ENCODE data around the gene BLCAP. TPM values are rescaled to one million over a fixed set of nuclear protein-coding genes. Genes with fewer than 3 reads are reported as not detected.
"Not testable (repeated sequence)": the region's sequence is repeated elsewhere in the genome, so short reads cannot be mapped to it uniquely, and the experiment has no call there.

Gene BLCAP
- total RNA-seq, 3 donors from 2014 or later (not counting 1 experiment from before 2014, with no cell fraction given) = 60.4 to 80.1 (median 77.9) TPM

- no peak for TF ChIP-seq CTCF (IDR thresholded peaks at IDR 0.05)
- ATAC-seq = no peak
- no peak overlapping the region for H3K27ac Mint-ChIP-seq
- Histone ChIP-seq H3K9me3 (ENCODE audit: control insufficient read depth, insufficient read depth, low read length) (no peaks in the 10 kb centered on the region), H3K36me3 (ENCODE audit: control insufficient read depth, insufficient read depth, low read length) (no peaks in the 10 kb centered on the region), H3K4me3 (ENCODE audit: low read length) (no peak overlapping the region), H3K4me1 (ENCODE audit: control insufficient read depth, insufficient read depth, low read length) (peaks cover 4% of the 10 kb centered on the region), H3K27ac (ENCODE audit: low read length) (no peak overlapping the region), H3K27me3 (ENCODE audit: control insufficient read depth, insufficient read depth, low read length) (peaks cover 10% of the 10 kb centered on the region)
- 93% methylated on average over 11 of the region's 11 CpGs for WGBS (ENCODE audit: insufficient coverage)
- intact Hi-C loops (cut with micrococcal nuclease) = no loop called here
- H3K36me3 Mint-ChIP-seq = no peaks in the 10 kb centered on the region
- H3K9me3 Mint-ChIP-seq = no peaks in the 10 kb centered on the region
- H3K4me3 Mint-ChIP-seq = no peak overlapping the region
- DNase-seq = no peak
- no peaks in the 10 kb centered on the region for H3K4me1 Mint-ChIP-seq
- peaks cover 13 to 16% of the 10 kb centered on the region in 2 donors for H3K27me3 Mint-ChIP-seq (ENCODE audit: low read depth in 2 of 2)
These were observed 31.8 kb upstream of the BLCAP start for GRCh38 chr20:37559312-37560027.

- no peaks in the 10 kb centered on the region for H3K4me1 Mint-ChIP-seq
- H3K9me3 Mint-ChIP-seq = no peaks in the 10 kb centered on the region
- ATAC-seq (peak in 1 of 3 donors; percentile 6), DNase-seq (no peak)
- intact Hi-C loops (cut with micrococcal nuclease) = no loop called here
- no peaks in the 10 kb centered on the region for H3K36me3 Mint-ChIP-seq
- H3K27me3 ChIP-seq (ENCODE audit: control insufficient read depth, insufficient read depth, low read length) = peaks cover 4% of the 10 kb centered on the region
- H3K4me3 ChIP-seq (ENCODE audit: low read length) = no peak overlapping the region
- no peak overlapping the region for H3K4me3 Mint-ChIP-seq
- 67% methylated on average over 4 of the region's 4 CpGs for WGBS (ENCODE audit: insufficient coverage)
- peaks cover 13 to 16% of the 10 kb centered on the region in 2 donors for H3K27me3 Mint-ChIP-seq (ENCODE audit: low read depth in 2 of 2)
- no peaks in the 10 kb centered on the region for H3K9me3 ChIP-seq (ENCODE audit: control insufficient read depth, insufficient read depth, low read length)
- H3K27ac ChIP-seq (ENCODE audit: low read length) = no peak overlapping the region
- no peaks in the 10 kb centered on the region for H3K36me3 ChIP-seq (ENCODE audit: control insufficient read depth, insufficient read depth, low read length)
- H3K27ac Mint-ChIP-seq = no peak overlapping the region
- H3K4me1 ChIP-seq (ENCODE audit: control insufficient read depth, insufficient read depth, low read length) = no peaks in the 10 kb centered on the region
- no peak for TF ChIP-seq CTCF (IDR thresholded peaks at IDR 0.05)
These were observed 31.1 kb upstream of the BLCAP start for GRCh38 chr20:37558779-37559178.

GRCh38 chr20:37558306-37558705 lies 30.6 kb upstream of the BLCAP start:
- Mint-ChIP-seq H3K4me3 (no peak overlapping the region), H3K27me3 (ENCODE audit: low read depth in 2 of 2) (peaks cover 13 to 16% of the 10 kb centered on the region in 2 donors), H3K4me1 (no peaks in the 10 kb centered on the region), H3K9me3 (no peaks in the 10 kb centered on the region), H3K27ac (no peak overlapping the region), H3K36me3 (no peaks in the 10 kb centered on the region)
- H3K9me3 ChIP-seq (ENCODE audit: control insufficient read depth, insufficient read depth, low read length) = no peaks in the 10 kb centered on the region
- 76% methylated on average over 3 of the region's 4 CpGs for WGBS (ENCODE audit: insufficient coverage)
- no peak overlapping the region for H3K27ac ChIP-seq (ENCODE audit: low read length)
- H3K27me3 ChIP-seq (ENCODE audit: control insufficient read depth, insufficient read depth, low read length) = no peaks in the 10 kb centered on the region
- intact Hi-C loops (cut with micrococcal nuclease) = no loop called here
- ATAC-seq = no peak
- no peaks in the 10 kb centered on the region for H3K4me1 ChIP-seq (ENCODE audit: control insufficient read depth, insufficient read depth, low read length)
- no peak for DNase-seq
- no peaks in the 10 kb centered on the region for H3K36me3 ChIP-seq (ENCODE audit: control insufficient read depth, insufficient read depth, low read length)
- no peak overlapping the region for H3K4me3 ChIP-seq (ENCODE audit: low read length)
- no peak for TF ChIP-seq CTCF (IDR thresholded peaks at IDR 0.05)

GRCh38 chr20:37556538-37556937 lies 28.9 kb upstream of the BLCAP start:
- Histone ChIP-seq H3K27ac (ENCODE audit: low read length) (no peak overlapping the region), H3K4me3 (ENCODE audit: low read length) (no peak overlapping the region), H3K4me1 (ENCODE audit: control insufficient read depth, insufficient read depth, low read length) (no peaks in the 10 kb centered on the region), H3K27me3 (ENCODE audit: control insufficient read depth, insufficient read depth, low read length) (peaks cover 3% of the 10 kb centered on the region), H3K36me3 (ENCODE audit: control insufficient read depth, insufficient read depth, low read length) (no peaks in the 10 kb centered on the region), H3K9me3 (ENCODE audit: control insufficient read depth, insufficient read depth, low read length) (no peaks in the 10 kb centered on the region)
- H3K4me3 Mint-ChIP-seq = no peak overlapping the region
- H3K36me3 Mint-ChIP-seq = no peaks in the 10 kb centered on the region
- no peak overlapping the region for H3K27ac Mint-ChIP-seq
- H3K27me3 Mint-ChIP-seq (ENCODE audit: low read depth in 2 of 2) = peaks cover 20 to 32% of the 10 kb centered on the region in 2 donors
- no peaks in the 10 kb centered on the region for H3K9me3 Mint-ChIP-seq
- intact Hi-C loops (cut with micrococcal nuclease) = no loop called here
- ATAC-seq (peak in 1 of 3 donors; percentile 29), DNase-seq (no peak)
- no peak for TF ChIP-seq CTCF (IDR thresholded peaks at IDR 0.05)
- 89% methylated on average over 6 of the region's 6 CpGs for WGBS (ENCODE audit: insufficient coverage)
- no peaks in the 10 kb centered on the region for H3K4me1 Mint-ChIP-seq

- intact Hi-C loops (cut with micrococcal nuclease); H3K36me3 ChIP-seq (ENCODE audit: control insufficient read depth, insufficient read depth, low read length); H3K9me3 ChIP-seq (ENCODE audit: control insufficient read depth, insufficient read depth, low read length); H3K9me3 Mint-ChIP-seq; H3K36me3 Mint-ChIP-seq; H3K27ac ChIP-seq (ENCODE audit: low read length); H3K27me3 ChIP-seq (ENCODE audit: control insufficient read depth, insufficient read depth, low read length); H3K4me3 Mint-ChIP-seq; H3K4me1 ChIP-seq (ENCODE audit: control insufficient read depth, insufficient read depth, low read length); DNase-seq; H3K4me1 Mint-ChIP-seq; H3K4me3 ChIP-seq (ENCODE audit: low read length); H3K27ac Mint-ChIP-seq; ATAC-seq: not testable (repeated sequence)
- 74% methylated on average over 13 of the region's 13 CpGs for WGBS (ENCODE audit: insufficient coverage)
- H3K27me3 Mint-ChIP-seq (ENCODE audit: low read depth in 2 of 2) = peaks cover 23 to 29% of the 10 kb centered on the region in 2 donors
These were observed 27.1 kb upstream of the BLCAP start for GRCh38 chr20:37554721-37555298.

Measured in natural killer cell (primary cell).